GM12878 (cell line): ENCODE measurements around the gene PIAS1. TPM values are rescaled to one million over a fixed set of nuclear protein-coding genes. Genes with fewer than 3 reads are reported as not detected.

Source experiments
- ATAC-seq: fragments of 200-7000 bp; cut with Tn5 transposase; 3 replicates; pipeline ENCODE4 v1.9.1; 2020; ENCODE audit warnings: mild to moderate bottlenecking, moderate library complexity
- BruUV-seq: library from RNA; stranded (reverse); fragments of 400-500 nt; replicated peaks from 2 replicates; lab custom pipeline; 2021; lab: Mats Ljungman, UMichigan
- CTCF ChIA-PET: fragments of 300-600 bp; sonication (Branson Sonifier 250); formaldehyde crosslinking; extraction: SDS; loops from one replicate; lab custom pipeline; 2021; ENCODE audit warnings: inconsistent platforms; lab: Yijun Ruan, JAX
- POLR2A ChIA-PET: fragments of 350-600 bp; formaldehyde crosslinking; extraction: SDS; loops from one replicate; lab custom pipeline; 2021; ENCODE audit warnings: inconsistent platforms; lab: Charles Lee
- RAD21 ChIA-PET: fragments of 300-600 bp; sonication (Branson Sonifier 250); formaldehyde crosslinking; loops from one replicate; lab custom pipeline; 2023; ENCODE audit warnings: antibody characterized with exemption; ENCODE audit not compliant: unreplicated experiment; lab: Charles Lee
- SMC1A ChIA-PET: fragments of 300-600 bp; sonication (Branson Sonifier 250); formaldehyde crosslinking; loops from one replicate; lab custom pipeline; 2023; ENCODE audit not compliant: unreplicated experiment, uncharacterized antibody; lab: Charles Lee
- DNase-seq: peaks from one replicate; pipeline ENCODE4 v3.0.0-alpha.2; 2011; ENCODE audit warnings: low read depth, low spot score
- FAIRE-seq: peaks from 3 replicates; lab custom pipeline; 2011; peaks lifted over from hg19 to GRCh38; lab: Jason Lieb, UNC
- H2AFZ ChIP-seq: 2 replicates; pipeline ENCODE4 v1.6.0; 2011; ENCODE audit warnings: low read depth, low read length, control low read depth; ENCODE audit not compliant: control insufficient read depth
- H3K27ac ChIP-seq: 2 replicates; pipeline ENCODE4 v1.5.1; 2011; ENCODE audit warnings: control low read depth; ENCODE audit not compliant: control insufficient read depth, insufficient read depth
- H3K27me3 ChIP-seq, 2 experiments: replicated peaks in 1 of 2; 2 replicates each; pipeline versions ENCODE4 v1.6.0 to v1.6.1; 2011; ENCODE audit warnings: low read length in 1 of 2; ENCODE audit not compliant: control insufficient read depth in 2 of 2, insufficient read depth in 2 of 2
- H3K36me3 ChIP-seq, 2 experiments: 2 replicates each; pipeline ENCODE4 v1.5.1; 2011; ENCODE audit warnings: low read length in 1 of 2; ENCODE audit not compliant: control insufficient read depth in 2 of 2, insufficient read depth in 2 of 2
- H3K4me1 ChIP-seq: 2 replicates; pipeline ENCODE4 v1.6.1; 2011; ENCODE audit warnings: mild to moderate bottlenecking, low read length, moderate library complexity, mixed read lengths; ENCODE audit not compliant: control insufficient read depth, insufficient read depth
- H3K4me2 ChIP-seq: 2 replicates; pipeline ENCODE4 v1.6.0; 2011; ENCODE audit warnings: control low read depth; ENCODE audit not compliant: control insufficient read depth, insufficient read depth
- H3K4me3 ChIP-seq: fragments of 200-600 bp; sonication (generic); 2 replicates; pipeline ENCODE4 v1.5.1; 2016
- H3K79me2 ChIP-seq: 2 replicates; pipeline ENCODE4 v1.6.0; 2011; ENCODE audit warnings: low read length; ENCODE audit not compliant: control insufficient read depth, insufficient read depth
- H3K9ac ChIP-seq: 2 replicates; pipeline ENCODE4 v1.8.0; 2011; ENCODE audit warnings: low read length, control low read depth, mixed read lengths; ENCODE audit not compliant: control insufficient read depth, insufficient read depth
- H3K9me3 ChIP-seq: replicated peaks from 3 replicates; pipeline ENCODE4 v1.5.1; 2011; ENCODE audit warnings: mild to moderate bottlenecking, low read length; ENCODE audit not compliant: control insufficient read depth, insufficient read depth
- H4K20me1 ChIP-seq: 2 replicates; pipeline ENCODE4 v1.6.0; 2011; ENCODE audit not compliant: control insufficient read depth, insufficient read depth
- BHLHE40 ChIP-seq, 2 experiments: fragments of 450-650 bp in 1 of 2; IDR thresholded peaks; 2 replicates each; pipeline ENCODE4 v1.6.1; 2011 to 2017; ENCODE audit warnings: low read depth in 2 of 2, borderline replicate concordance in 1 of 2, improper control_type of control experiment in 1 of 2, low read length in 1 of 2, mild to moderate bottlenecking in 1 of 2
- BRCA1 ChIP-seq: IDR thresholded peaks from 2 replicates; pipeline ENCODE4 v1.6.1; 2011; ENCODE audit warnings: low read depth, low read length, improper control_type of control experiment
- CREB1 ChIP-seq: IDR thresholded peaks from 2 replicates; pipeline ENCODE4 v1.6.1; 2012; ENCODE audit warnings: low read depth, mild to moderate bottlenecking, inconsistent platforms
- FOS ChIP-seq: IDR thresholded peaks from 3 replicates; pipeline ENCODE4 v1.6.1; 2011; ENCODE audit warnings: borderline replicate concordance; ENCODE audit not compliant: insufficient read length; ENCODE audit errors: extremely low read depth
- FOXM1 ChIP-seq: IDR thresholded peaks from 2 replicates; pipeline ENCODE4 v1.6.1; 2012; ENCODE audit warnings: low read depth, mild to moderate bottlenecking, inconsistent platforms, low read length, moderate library complexity
- LARP7 ChIP-seq: fragments of 450-650 bp; IDR thresholded peaks from 2 replicates; pipeline ENCODE4 v1.6.1; 2017; ENCODE audit warnings: mild to moderate bottlenecking
- POLR2A ChIP-seq: IDR thresholded peaks from 2 replicates; pipeline ENCODE4 v1.6.1; 2011; ENCODE audit warnings: low read depth, mild to moderate bottlenecking, low read length
- RAD51 ChIP-seq: fragments of 450-650 bp; IDR thresholded peaks from 2 replicates; pipeline ENCODE4 v1.6.1; 2016; ENCODE audit warnings: moderate library complexity, mild to moderate bottlenecking, inconsistent platforms
- RELA ChIP-seq: fragments of 450-650 bp; IDR thresholded peaks from 2 replicates; pipeline ENCODE4 v1.8.0; 2014; ENCODE audit warnings: borderline replicate concordance; ENCODE audit not compliant: partially characterized antibody
- SUPT20H ChIP-seq: IDR thresholded peaks from 2 replicates; pipeline ENCODE4 v1.6.1; 2011; ENCODE audit warnings: low read depth, mild to moderate bottlenecking, low read length, moderate library complexity, borderline replicate concordance; ENCODE audit not compliant: control insufficient read depth
- TCF7 ChIP-seq: IDR thresholded peaks from 2 replicates; pipeline ENCODE4 v1.6.1; 2014; ENCODE audit warnings: antibody characterized with exemption, borderline replicate concordance
- ZNF217 ChIP-seq: fragments of 450-650 bp; IDR thresholded peaks from 2 replicates; pipeline ENCODE4 v1.6.1; 2017; ENCODE audit warnings: antibody characterized with exemption, mild to moderate bottlenecking
- ZNF24 ChIP-seq: fragments of 450-650 bp; IDR thresholded peaks from 2 replicates; pipeline ENCODE4 v1.6.1; 2017; ENCODE audit warnings: antibody characterized with exemption, mild to moderate bottlenecking
- WGBS: methylation state at CpG from one replicate; pipeline ENCODE4 v1.1.6; 2016; ENCODE audit warnings: low lambda C conversion rate; ENCODE audit not compliant: insufficient replicate concordance, insufficient coverage; ENCODE audit errors: missing lambda C conversion rate; 5-methylcytosine and 5-hydroxymethylcytosine counted together
- in situ Hi-C: fragments of 300-500 bp; cut with MboI; formaldehyde crosslinking; loops from 9 replicates; pipeline ENCODE4 v1.14.3; 2018; ENCODE audit warnings: mixed read lengths
- intact Hi-C: fragments of 100-400 bp; cut with micrococcal nuclease; formaldehyde crosslinking; loops from one replicate; pipeline ENCODE4 v1.14.2; 2022; ENCODE audit not compliant: unreplicated experiment
- polyA plus RNA-seq, 11 experiments: library from polyadenylated mRNA; depleted of rRNA in 4 of 11; unstranded in 6 of 11; stranded (reverse) in 5 of 11; fragments of >200 nt; fragmentation: Nextera tagmentation in 4 of 11; fragmentation: Illumina TruSeq in 1 of 11; extraction: Ambion mirVana in 4 of 11; extraction: Trizol in 1 of 11; gene quantifications; 1 replicate in 1 of 11; 2 replicates in 10 of 11; pipeline versions ENCODE4 v1.2.1 to v1.2.3, GENCODE V29; 2011 to 2016; ENCODE audit warnings: inconsistent platforms in 2 of 11, missing spikeins in 2 of 11, low read depth in 1 of 11
- total RNA-seq, 4 experiments: library from RNA; depleted of rRNA in 3 of 4; stranded (reverse); fragments of >200 nt in 3 of 4; fragmentation: Illumina TruSeq in 1 of 4; extraction: Trizol in 1 of 4; gene quantifications; 2 replicates each; pipeline versions ENCODE4 v1.2.1 to v1.2.3, GENCODE V29; 2013 to 2021
- TF ChIP-seq, protein P1 (sequence below): IDR thresholded peaks from 2 replicates; pipeline ENCODE4 v1.6.1; 2011; ENCODE audit warnings: low read depth, mild to moderate bottlenecking, low read length, moderate library complexity, borderline replicate concordance; ENCODE audit errors: extremely low read depth
- TF ChIP-seq, protein P2 (sequence below): fragments of 450-650 bp; formaldehyde crosslinking; IDR thresholded peaks from 2 replicates; pipeline ENCODE4 v1.4.0; 2022; ENCODE audit warnings: mild to moderate bottlenecking, moderate library complexity
- TF ChIP-seq, protein P3 (sequence below): fragments of 450-650 bp; IDR thresholded peaks from 2 replicates; pipeline ENCODE4 v1.6.1; 2017; ENCODE audit warnings: mild to moderate bottlenecking, moderate library complexity

PIAS1 gene
- total and polyA plus RNA-seq, 10 of the 15 experiments (the other 5 are each of a cell fraction or from before 2014, with no cell fraction given), result 20.2 to 96.3 (median 37.0) TPM

DNA sequence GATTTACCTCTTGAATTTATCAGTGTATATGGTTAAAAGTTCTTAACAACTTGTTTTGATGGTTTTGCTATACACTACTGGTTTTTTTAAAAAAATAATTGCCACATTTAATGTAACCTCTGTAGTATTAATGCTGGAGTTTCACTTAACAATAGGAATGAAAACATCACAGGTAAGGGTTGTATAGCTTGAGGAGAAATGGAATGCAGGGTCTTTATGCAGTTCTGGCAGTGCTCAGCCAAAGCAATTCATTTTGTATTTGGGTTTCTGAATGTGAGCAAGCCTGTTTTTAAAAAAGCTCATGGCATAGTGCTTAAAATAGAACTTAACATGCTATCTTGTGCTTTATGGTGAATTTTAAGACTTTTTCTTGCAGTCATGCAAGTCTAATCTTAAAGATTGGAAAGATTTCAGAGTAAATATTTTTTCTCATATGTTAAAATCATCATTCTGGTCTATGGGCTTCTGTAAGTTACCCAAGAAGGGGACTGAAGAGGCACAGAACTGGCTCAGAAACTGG, 8.9 kb downstream of the PIAS1 start (continued):
- no peak for TF ChIP-seq RELA
- no peak for TF ChIP-seq POLR2A
- TF ChIP-seq, protein P1, sequence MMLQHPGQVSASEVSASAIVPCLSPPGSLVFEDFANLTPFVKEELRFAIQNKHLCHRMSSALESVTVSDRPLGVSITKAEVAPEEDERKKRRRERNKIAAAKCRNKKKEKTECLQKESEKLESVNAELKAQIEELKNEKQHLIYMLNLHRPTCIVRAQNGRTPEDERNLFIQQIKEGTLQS, result no peak
- no peak for TF ChIP-seq FOS
- no peak for TF ChIP-seq LARP7

DNA sequence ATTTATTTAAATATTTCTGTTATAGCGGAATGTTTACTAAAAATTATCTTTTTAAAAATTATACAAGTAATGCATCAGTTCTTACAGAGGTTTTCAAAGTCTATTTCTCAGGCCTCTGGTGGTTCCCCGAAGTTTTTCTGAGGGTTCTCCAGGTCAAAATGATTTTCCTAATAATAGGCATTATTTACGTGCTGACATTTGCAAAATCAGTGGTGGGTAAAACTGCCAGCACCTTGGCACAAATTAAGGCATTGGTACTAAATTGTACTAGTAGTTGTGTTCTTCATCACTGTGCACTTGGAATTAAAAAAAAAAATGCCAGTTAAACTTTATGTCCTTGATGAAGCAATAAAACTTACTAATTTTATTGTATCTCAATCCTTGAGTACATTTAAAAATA, 9.5 kb downstream of the PIAS1 start:
- FAIRE-seq (no peak), DNase-seq (no peak), ATAC-seq (no peak)
- H3K4me3 ChIP-seq, result no peak overlapping the region
- no peak overlapping the region for H3K9ac ChIP-seq
- H3K36me3 ChIP-seq, result peaks cover 2 to 12% of the 10 kb centered on the region in 2 experiments; a peak in 2 of 4 replicates
- H3K79me2 ChIP-seq, result peaks cover 100% of the 10 kb centered on the region
- H3K27ac ChIP-seq, result no peak overlapping the region
- H3K4me1 ChIP-seq, result peaks cover 3% of the 10 kb centered on the region; the same call in 1 of the 2 replicates
- in situ Hi-C loops, result no loop called here
- WGBS, result 65% methylated on average over 3 of the region's 3 CpGs
- H3K27me3 ChIP-seq, result no peaks in the 10 kb centered on the region
- SMC1A ChIA-PET, result interaction anchor here (0.7 to 2.6 kb wide), 8 partner anchors 8 to 200 kb away, joined by 3 to 10 read pairs (median 4); no protein-coding TSS in a partner anchor
- no peaks in the 10 kb centered on the region; the same call in 1 of the 2 replicates for H4K20me1 ChIP-seq
- RAD21 ChIA-PET, result interaction anchor here (2.5 kb wide), 1 partner anchor 9 kb away, joined by 13 read pairs; the partner anchor contains the start of gene PIAS1
- H3K4me2 ChIP-seq, result no peak overlapping the region
- BruUV-seq, result no TSS peak
- intact Hi-C loops, result no loop called here
- CTCF ChIA-PET, result interaction anchor here (1.0 to 2.0 kb wide), 2 partner anchors 8 to 11 kb away, joined by 3 to 7 read pairs; partner anchors contain the start of gene PIAS1
- H2AFZ ChIP-seq, result no peak overlapping the region
- POLR2A ChIA-PET, result interaction anchor here (1.2 kb wide), 1 partner anchor 9 kb away, joined by 5 read pairs; the partner anchor contains the start of gene PIAS1
- H3K9me3 ChIP-seq, result peaks cover 5% of the 10 kb centered on the region; the same call in 2 of the 3 replicates
- TF ChIP-seq CREB1 (no peak), SUPT20H (no peak), ZNF24 (no peak), BRCA1 (no peak), ZNF217 (no peak), BHLHE40 (IDR thresholded peaks at IDR 0.05; ENCODE audit: borderline replicate concordance in 1 of 2, low read depth in 2 of 2, low read length in 1 of 2) (no peak), FOXM1 (no peak), TCF7 (no peak), RAD51 (no peak)
- TF ChIP-seq, protein P2, sequence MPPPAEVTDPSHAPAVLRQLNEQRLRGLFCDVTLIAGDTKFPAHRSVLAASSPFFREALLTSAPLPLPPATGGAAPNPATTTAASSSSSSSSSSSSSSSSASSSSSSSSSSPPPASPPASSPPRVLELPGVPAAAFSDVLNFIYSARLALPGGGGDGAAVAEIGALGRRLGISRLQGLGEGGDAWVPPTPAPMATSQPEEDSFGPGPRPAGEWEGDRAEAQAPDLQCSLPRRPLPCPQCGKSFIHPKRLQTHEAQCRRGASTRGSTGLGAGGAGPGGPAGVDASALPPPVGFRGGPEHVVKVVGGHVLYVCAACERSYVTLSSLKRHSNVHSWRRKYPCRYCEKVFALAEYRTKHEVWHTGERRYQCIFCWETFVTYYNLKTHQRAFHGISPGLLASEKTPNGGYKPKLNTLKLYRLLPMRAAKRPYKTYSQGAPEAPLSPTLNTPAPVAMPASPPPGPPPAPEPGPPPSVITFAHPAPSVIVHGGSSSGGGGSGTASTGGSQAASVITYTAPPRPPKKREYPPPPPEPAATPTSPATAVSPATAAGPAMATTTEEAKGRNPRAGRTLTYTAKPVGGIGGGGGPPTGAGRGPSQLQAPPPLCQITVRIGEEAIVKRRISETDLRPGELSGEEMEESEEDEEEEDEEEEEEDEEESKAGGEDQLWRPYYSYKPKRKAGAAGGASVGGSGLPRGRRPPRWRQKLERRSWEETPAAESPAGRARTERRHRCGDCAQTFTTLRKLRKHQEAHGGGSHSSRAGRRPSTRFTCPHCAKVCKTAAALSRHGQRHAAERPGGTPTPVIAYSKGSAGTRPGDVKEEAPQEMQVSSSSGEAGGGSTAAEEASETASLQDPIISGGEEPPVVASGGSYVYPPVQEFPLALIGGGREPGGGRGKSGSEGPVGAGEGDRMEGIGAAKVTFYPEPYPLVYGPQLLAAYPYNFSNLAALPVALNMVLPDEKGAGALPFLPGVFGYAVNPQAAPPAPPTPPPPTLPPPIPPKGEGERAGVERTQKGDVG (CRISPR knock-in tag), result no peak
- TF ChIP-seq, protein P3, sequence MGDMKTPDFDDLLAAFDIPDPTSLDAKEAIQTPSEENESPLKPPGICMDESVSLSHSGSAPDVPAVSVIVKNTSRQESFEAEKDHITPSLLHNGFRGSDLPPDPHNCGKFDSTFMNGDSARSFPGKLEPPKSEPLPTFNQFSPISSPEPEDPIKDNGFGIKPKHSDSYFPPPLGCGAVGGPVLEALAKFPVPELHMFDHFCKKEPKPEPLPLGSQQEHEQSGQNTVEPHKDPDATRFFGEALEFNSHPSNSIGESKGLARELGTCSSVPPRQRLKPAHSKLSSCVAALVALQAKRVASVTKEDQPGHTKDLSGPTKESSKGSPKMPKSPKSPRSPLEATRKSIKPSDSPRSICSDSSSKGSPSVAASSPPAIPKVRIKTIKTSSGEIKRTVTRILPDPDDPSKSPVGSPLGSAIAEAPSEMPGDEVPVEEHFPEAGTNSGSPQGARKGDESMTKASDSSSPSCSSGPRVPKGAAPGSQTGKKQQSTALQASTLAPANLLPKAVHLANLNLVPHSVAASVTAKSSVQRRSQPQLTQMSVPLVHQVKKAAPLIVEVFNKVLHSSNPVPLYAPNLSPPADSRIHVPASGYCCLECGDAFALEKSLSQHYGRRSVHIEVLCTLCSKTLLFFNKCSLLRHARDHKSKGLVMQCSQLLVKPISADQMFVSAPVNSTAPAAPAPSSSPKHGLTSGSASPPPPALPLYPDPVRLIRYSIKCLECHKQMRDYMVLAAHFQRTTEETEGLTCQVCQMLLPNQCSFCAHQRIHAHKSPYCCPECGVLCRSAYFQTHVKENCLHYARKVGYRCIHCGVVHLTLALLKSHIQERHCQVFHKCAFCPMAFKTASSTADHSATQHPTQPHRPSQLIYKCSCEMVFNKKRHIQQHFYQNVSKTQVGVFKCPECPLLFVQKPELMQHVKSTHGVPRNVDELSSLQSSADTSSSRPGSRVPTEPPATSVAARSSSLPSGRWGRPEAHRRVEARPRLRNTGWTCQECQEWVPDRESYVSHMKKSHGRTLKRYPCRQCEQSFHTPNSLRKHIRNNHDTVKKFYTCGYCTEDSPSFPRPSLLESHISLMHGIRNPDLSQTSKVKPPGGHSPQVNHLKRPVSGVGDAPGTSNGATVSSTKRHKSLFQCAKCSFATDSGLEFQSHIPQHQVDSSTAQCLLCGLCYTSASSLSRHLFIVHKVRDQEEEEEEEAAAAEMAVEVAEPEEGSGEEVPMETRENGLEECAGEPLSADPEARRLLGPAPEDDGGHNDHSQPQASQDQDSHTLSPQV, result no peak
